Measurements from ENCODE around the gene SLC27A5. TPM values are rescaled to one million over a fixed set of nuclear protein-coding genes. Genes with fewer than 3 reads are reported as not detected.
A peak's percentile ranks its signal among the peaks of the same experiment; 100 is the strongest.

Gene SLC27A5
- total and polyA plus RNA-seq, 2 donors from 2014 or later = 10.8 to 41.5 TPM

DNA sequence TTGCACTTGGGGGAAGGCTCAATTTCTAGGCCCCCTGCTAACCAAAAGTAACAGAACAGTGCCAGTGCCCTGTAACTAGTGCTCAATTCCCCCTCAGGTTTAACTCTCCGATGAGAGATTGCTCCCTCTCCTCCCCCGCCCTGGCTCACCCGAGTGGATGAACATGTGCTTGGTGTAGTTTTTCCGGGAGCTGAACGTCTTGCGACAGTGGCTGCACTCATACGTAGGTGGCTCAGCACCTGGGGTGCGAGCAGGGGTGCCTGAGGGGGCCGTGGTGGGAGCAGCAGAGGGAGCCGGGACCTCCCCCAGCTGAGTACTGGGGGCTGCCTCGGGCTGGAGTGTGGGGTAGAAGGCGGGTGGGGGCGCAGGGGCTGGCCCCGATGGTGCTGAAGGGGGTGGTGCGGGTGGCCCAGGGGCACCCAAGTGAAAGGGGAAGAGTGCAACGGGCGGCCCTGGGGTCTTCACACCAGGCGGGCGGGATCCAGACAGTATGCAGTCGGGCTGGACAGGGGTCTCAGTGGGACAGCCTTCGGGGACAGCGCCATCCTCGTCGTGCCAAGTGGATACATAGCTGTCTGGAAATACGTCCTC lies 4.5 kb upstream of the SLC27A5 start:
- no peak overlapping the region for H3K27ac ChIP-seq (ENCODE audit: low read depth in 2 of 2, low read length in 2 of 2)
- H3K9me3 ChIP-seq (ENCODE audit: control insufficient read depth in 2 of 3, insufficient read depth in 1 of 3, low read length in 3 of 3) = no peaks in the 10 kb centered on the region
- no peak overlapping the region for H3K4me3 ChIP-seq (ENCODE audit: low read length in 3 of 3)
- H3K4me1 ChIP-seq (ENCODE audit: control insufficient read depth in 2 of 3, insufficient read depth in 2 of 3, low read depth in 1 of 3, low read length in 3 of 3) = peaks cover 4 to 35% (median 7%) of the 10 kb centered on the region in 3 donors
- FAIRE-seq = no peak
- no peaks in the 10 kb centered on the region for H3K27me3 ChIP-seq (ENCODE audit: control insufficient read depth, insufficient read depth, low read length)
- intact Hi-C loops (cut with DNase I) = no loop called here
- peaks cover 0 to 10% (median 7%) of the 10 kb centered on the region in 3 donors for H3K36me3 ChIP-seq (ENCODE audit: control insufficient read depth in 2 of 3, insufficient read depth in 3 of 3, low read length in 3 of 3)
- TF ChIP-seq, protein P1, sequence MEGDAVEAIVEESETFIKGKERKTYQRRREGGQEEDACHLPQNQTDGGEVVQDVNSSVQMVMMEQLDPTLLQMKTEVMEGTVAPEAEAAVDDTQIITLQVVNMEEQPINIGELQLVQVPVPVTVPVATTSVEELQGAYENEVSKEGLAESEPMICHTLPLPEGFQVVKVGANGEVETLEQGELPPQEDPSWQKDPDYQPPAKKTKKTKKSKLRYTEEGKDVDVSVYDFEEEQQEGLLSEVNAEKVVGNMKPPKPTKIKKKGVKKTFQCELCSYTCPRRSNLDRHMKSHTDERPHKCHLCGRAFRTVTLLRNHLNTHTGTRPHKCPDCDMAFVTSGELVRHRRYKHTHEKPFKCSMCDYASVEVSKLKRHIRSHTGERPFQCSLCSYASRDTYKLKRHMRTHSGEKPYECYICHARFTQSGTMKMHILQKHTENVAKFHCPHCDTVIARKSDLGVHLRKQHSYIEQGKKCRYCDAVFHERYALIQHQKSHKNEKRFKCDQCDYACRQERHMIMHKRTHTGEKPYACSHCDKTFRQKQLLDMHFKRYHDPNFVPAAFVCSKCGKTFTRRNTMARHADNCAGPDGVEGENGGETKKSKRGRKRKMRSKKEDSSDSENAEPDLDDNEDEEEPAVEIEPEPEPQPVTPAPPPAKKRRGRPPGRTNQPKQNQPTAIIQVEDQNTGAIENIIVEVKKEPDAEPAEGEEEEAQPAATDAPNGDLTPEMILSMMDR (IDR thresholded peaks at IDR 0.05; ENCODE audit: borderline replicate concordance, extremely low read depth, insufficient read depth) = no peak
- DNase-seq = peak in 1 of 5 donors; percentile 43
- no peak overlapping the region for H3K9ac ChIP-seq (ENCODE audit: low read length in 3 of 3)

DNA sequence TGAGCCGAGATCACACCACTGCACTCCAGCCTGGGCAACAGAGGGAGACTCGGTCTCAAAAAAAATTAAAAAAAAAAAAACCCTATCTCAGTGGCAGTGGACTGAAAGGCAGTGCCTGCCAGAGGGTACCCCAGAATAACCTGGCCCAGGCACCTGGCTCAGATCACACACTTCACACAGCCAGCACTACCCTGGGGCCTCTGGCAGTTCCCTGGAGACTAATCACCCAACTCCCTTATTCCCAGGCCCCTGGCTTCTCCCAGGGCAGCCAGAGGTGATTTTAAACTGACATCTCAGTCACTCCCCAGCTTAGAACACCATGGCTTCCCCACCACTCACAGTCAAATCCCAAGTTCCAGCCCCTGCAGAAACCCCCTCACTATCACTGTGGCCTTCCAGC lies 3.5 kb upstream of the SLC27A5 start:
- no peaks in the 10 kb centered on the region for H3K27me3 ChIP-seq (ENCODE audit: control insufficient read depth, insufficient read depth, low read length)
- H3K4me3 ChIP-seq (ENCODE audit: low read length in 3 of 3) = no peak overlapping the region
- H3K27ac ChIP-seq (ENCODE audit: low read depth in 2 of 2, low read length in 2 of 2) = no peak overlapping the region
- FAIRE-seq = no peak
- no peak overlapping the region for H3K9ac ChIP-seq (ENCODE audit: low read length in 3 of 3)
- H3K36me3 ChIP-seq (ENCODE audit: control insufficient read depth in 2 of 3, insufficient read depth in 3 of 3, low read length in 3 of 3) = peaks cover 0 to 10% (median 7%) of the 10 kb centered on the region in 3 donors
- DNase-seq = no peak
- peaks cover 4 to 32% (median 7%) of the 10 kb centered on the region in 3 donors for H3K4me1 ChIP-seq (ENCODE audit: control insufficient read depth in 2 of 3, insufficient read depth in 2 of 3, low read depth in 1 of 3, low read length in 3 of 3)
- TF ChIP-seq, protein P1 (IDR thresholded peaks at IDR 0.05; ENCODE audit: borderline replicate concordance, extremely low read depth, insufficient read depth) = no peak
- H3K9me3 ChIP-seq (ENCODE audit: control insufficient read depth in 2 of 3, insufficient read depth in 1 of 3, low read length in 3 of 3) = no peaks in the 10 kb centered on the region
- intact Hi-C loops (cut with DNase I) = no loop called here

DNA sequence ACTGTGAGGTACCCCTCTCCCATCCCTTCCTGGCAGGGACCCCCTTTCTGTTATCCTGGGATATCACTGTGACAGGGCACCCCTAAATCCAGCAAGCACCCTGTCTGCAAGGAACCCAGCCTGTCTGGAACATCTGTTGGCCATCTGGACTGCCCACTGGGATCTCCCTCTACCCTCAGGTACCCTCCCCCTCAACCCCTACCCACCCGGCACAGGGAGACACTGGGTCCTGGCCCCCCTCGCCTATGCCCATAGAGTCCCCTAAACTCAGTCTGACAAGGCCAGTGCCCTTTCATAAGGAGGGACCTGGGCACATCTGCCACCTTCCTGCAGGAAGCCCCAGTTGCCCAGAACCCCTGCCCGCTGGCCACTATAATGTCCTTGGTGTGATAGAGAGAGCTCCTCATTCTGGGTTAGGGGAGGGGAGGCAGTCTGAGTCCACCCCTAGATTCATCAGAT lies 2.8 kb upstream of the SLC27A5 start:
- no peaks in the 10 kb centered on the region for H3K27me3 ChIP-seq (ENCODE audit: control insufficient read depth, insufficient read depth, low read length)
- no peak overlapping the region for H3K27ac ChIP-seq (ENCODE audit: low read depth in 2 of 2, low read length in 2 of 2)
- intact Hi-C loops (cut with DNase I) = no loop called here
- H3K9ac ChIP-seq (ENCODE audit: low read length in 3 of 3) = peak overlapping the region in 1 of 3 donors; percentile 34
- H3K4me1 ChIP-seq (ENCODE audit: control insufficient read depth in 2 of 3, insufficient read depth in 2 of 3, low read depth in 1 of 3, low read length in 3 of 3) = peaks cover 4 to 29% (median 7%) of the 10 kb centered on the region in 3 donors
- H3K9me3 ChIP-seq (ENCODE audit: control insufficient read depth in 2 of 3, insufficient read depth in 1 of 3, low read length in 3 of 3) = no peaks in the 10 kb centered on the region
- no peak for FAIRE-seq
- TF ChIP-seq, protein P1 (IDR thresholded peaks at IDR 0.05; ENCODE audit: borderline replicate concordance, extremely low read depth, insufficient read depth) = no peak
- peaks cover 0 to 10% (median 7%) of the 10 kb centered on the region in 3 donors for H3K36me3 ChIP-seq (ENCODE audit: control insufficient read depth in 2 of 3, insufficient read depth in 3 of 3, low read length in 3 of 3)
- peak in 1 of 5 donors; percentile 63 for DNase-seq
- peak overlapping the region; percentile 20 to 51 (median 42) for H3K4me3 ChIP-seq (ENCODE audit: low read length in 3 of 3)

Data from kidney (tissue), 14 donors.